Measurements from ENCODE around the gene LRP5. TPM values are rescaled to one million over a fixed set of nuclear protein-coding genes. Genes with fewer than 3 reads are reported as not detected.

The LRP5 gene
- total RNA-seq, 1 donor from 2014 or later = 162 TPM

GRCh38 chr11:68352591-68352990 lies 40.2 kb downstream of the LRP5 start:
- Mint-ChIP-seq H3K4me3 (ENCODE audit: unreplicated experiment) (no peak overlapping the region), H3K27me3 (ENCODE audit: unreplicated experiment) (no peaks in the 10 kb centered on the region), H3K9me3 (ENCODE audit: unreplicated experiment) (no peaks in the 10 kb centered on the region), H3K36me3 (ENCODE audit: unreplicated experiment) (peaks cover 25% of the 10 kb centered on the region), H3K4me1 (ENCODE audit: unreplicated experiment) (peaks cover 68% of the 10 kb centered on the region), H3K27ac (ENCODE audit: unreplicated experiment) (peak overlapping the region; percentile 93)
- no peak for DNase-seq (ENCODE audit: extremely low spot score, unreplicated experiment)
- no peak for TF ChIP-seq CTCF (IDR thresholded peaks at IDR 0.05)

DNA sequence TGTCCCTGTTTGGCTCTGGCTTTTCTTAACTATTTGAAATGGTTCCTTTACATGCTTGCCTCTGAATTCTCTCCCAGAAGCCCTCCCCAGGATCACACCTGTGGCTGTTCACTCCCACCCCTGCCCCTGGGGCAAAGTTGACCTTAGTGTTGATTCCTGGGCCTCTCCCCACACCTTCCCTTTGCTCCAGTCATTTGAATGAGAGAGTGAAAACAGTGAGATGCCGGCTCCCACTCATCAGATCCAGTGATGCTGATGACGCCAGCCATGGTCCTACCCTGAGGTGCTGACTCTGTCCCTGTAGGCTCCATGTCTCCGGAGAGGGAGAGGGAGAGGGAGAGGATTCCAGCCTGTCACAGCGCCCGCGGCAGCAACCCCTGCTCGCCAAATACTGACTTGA lies 40.7 kb downstream of the LRP5 start:
- TF ChIP-seq CTCF (IDR thresholded peaks at IDR 0.05) = no peak
- Mint-ChIP-seq H3K9me3 (ENCODE audit: unreplicated experiment) (no peaks in the 10 kb centered on the region), H3K36me3 (ENCODE audit: unreplicated experiment) (peaks cover 28% of the 10 kb centered on the region), H3K27ac (ENCODE audit: unreplicated experiment) (peak overlapping the region; percentile 93), H3K4me3 (ENCODE audit: unreplicated experiment) (no peak overlapping the region), H3K27me3 (ENCODE audit: unreplicated experiment) (no peaks in the 10 kb centered on the region), H3K4me1 (ENCODE audit: unreplicated experiment) (peaks cover 71% of the 10 kb centered on the region)
- no peak for DNase-seq (ENCODE audit: extremely low spot score, unreplicated experiment)

DNA sequence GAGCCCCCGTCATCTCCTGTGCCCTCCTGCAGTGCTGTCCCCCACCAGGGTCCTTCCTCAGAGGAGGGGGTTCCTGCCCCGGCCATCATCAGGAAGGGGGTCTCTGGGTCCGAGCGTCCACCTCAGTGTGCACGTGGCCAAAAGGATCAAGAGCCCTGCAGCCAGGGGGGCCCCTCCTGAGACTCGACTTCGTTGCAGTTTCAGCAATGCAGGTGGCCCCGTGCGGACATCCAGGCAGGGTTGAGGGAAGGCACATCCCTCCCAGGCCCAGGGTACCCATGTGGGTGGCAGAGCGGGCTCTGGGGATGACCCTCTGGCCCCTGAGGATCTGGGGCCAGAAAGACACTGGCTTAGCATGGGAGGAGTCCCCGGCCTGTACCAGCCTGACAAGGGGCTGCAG lies 41.3 kb downstream of the LRP5 start:
- H3K4me3 Mint-ChIP-seq (ENCODE audit: unreplicated experiment) = no peak overlapping the region
- H3K27ac Mint-ChIP-seq (ENCODE audit: unreplicated experiment) = peak overlapping the region; percentile 93
- peaks cover 77% of the 10 kb centered on the region for H3K4me1 Mint-ChIP-seq (ENCODE audit: unreplicated experiment)

DNA sequence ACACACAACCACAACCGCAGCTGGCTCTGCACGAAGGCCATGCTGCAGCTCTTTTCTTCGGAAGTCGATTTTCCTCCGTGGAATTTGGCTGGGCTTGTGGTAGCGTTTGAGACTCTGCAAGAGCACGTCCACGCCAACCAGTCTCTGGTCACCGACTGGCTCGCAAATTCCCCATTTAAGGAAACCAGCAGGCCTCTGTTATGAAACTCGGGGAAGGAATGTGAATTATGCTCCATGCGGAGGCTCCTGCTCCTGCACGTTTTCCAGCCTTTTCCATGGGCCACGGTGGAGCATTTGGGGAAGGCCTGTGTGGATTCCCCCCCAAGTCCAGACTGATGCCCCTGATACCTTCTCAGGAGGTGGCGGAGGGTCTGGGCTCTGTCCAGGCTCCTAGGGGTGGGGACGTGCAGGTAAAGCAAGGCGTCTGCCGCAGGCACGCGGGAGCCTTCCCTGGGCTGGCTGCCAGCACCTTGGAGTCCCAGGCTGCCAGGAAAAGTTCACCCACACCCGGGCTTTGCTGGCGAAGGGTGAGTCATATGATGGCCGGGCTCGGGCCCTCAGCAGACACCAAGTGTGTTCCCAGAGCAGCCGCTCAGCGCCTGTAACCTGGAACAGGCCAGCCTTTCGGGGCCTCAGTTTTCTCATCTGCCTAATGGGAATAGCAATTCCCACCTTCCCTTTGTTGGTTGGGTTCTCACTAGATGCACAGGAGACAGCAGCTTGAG lies 41.9 kb downstream of the LRP5 start:
- TF ChIP-seq CTCF (IDR thresholded peaks at IDR 0.05) = no peak
- peak; percentile 94 for DNase-seq (ENCODE audit: extremely low spot score, unreplicated experiment)
- H3K27ac Mint-ChIP-seq (ENCODE audit: unreplicated experiment) = peak overlapping the region; percentile 93
- no peak overlapping the region for H3K4me3 Mint-ChIP-seq (ENCODE audit: unreplicated experiment)
- H3K4me1 Mint-ChIP-seq (ENCODE audit: unreplicated experiment) = peaks cover 80% of the 10 kb centered on the region
- no peaks in the 10 kb centered on the region for H3K9me3 Mint-ChIP-seq (ENCODE audit: unreplicated experiment)
- H3K36me3 Mint-ChIP-seq (ENCODE audit: unreplicated experiment) = peaks cover 36% of the 10 kb centered on the region
- no peaks in the 10 kb centered on the region for H3K27me3 Mint-ChIP-seq (ENCODE audit: unreplicated experiment)

More for the DNA sequence above, 41.3 kb downstream of the LRP5 start:
- TF ChIP-seq CTCF (IDR thresholded peaks at IDR 0.05) = no peak
- no peak for DNase-seq (ENCODE audit: extremely low spot score, unreplicated experiment)
- Mint-ChIP-seq H3K27me3 (ENCODE audit: unreplicated experiment) (no peaks in the 10 kb centered on the region), H3K9me3 (ENCODE audit: unreplicated experiment) (no peaks in the 10 kb centered on the region), H3K36me3 (ENCODE audit: unreplicated experiment) (peaks cover 31% of the 10 kb centered on the region)

- Mint-ChIP-seq H3K27me3 (ENCODE audit: unreplicated experiment) (no peaks in the 10 kb centered on the region), H3K4me1 (ENCODE audit: unreplicated experiment) (peaks cover 77% of the 10 kb centered on the region), H3K4me3 (ENCODE audit: unreplicated experiment) (no peak overlapping the region), H3K36me3 (ENCODE audit: unreplicated experiment) (peaks cover 37% of the 10 kb centered on the region), H3K9me3 (ENCODE audit: unreplicated experiment) (no peaks in the 10 kb centered on the region), H3K27ac (ENCODE audit: unreplicated experiment) (peak overlapping the region; percentile 93)
- no peak for DNase-seq (ENCODE audit: extremely low spot score, unreplicated experiment)
- no peak for TF ChIP-seq CTCF (IDR thresholded peaks at IDR 0.05)
Observed at GRCh38 chr11:68355471-68355870, 43.1 kb downstream of the LRP5 start.

Measured in osteocyte (in vitro differentiated cells).